Brain microvascular endothelial cell (primary cell): ENCODE data around the gene THADA.
A peak's percentile ranks its signal among the peaks of the same experiment; 100 is the strongest.

Experiments
- DNase-seq: peaks from one replicate; pipeline ENCODE4 v3.0.0-alpha.2; 2020
- H3K27ac ChIP-seq: fragments of 250-450 bp; sonication (Bioruptor Pico); 2 replicates; pipeline ENCODE4 v1.5.1; 2020; ENCODE audit warnings: mild to moderate bottlenecking, moderate library complexity
- H3K27me3 ChIP-seq: fragments of 250-450 bp; sonication (Bioruptor Pico); replicated peaks from 2 replicates; pipeline ENCODE4 v1.5.1; 2020; ENCODE audit warnings: mild to moderate bottlenecking
- H3K36me3 ChIP-seq: fragments of 250-450 bp; sonication (Bioruptor Pico); replicated peaks from 2 replicates; pipeline ENCODE4 v1.5.1; 2020; ENCODE audit warnings: mild to moderate bottlenecking
- H3K4me3 ChIP-seq: 2 replicates; pipeline ENCODE4 v1.5.1; 2011; ENCODE audit warnings: low read depth, mild to moderate bottlenecking, control low read depth, low read length, moderate library complexity
- in situ Hi-C: cut with HindIII; loops from 2 replicates; pipeline ENCODE4 v1.10.0; 2017; ENCODE audit warnings: low sequenced_read_pairs, low pct_ligation_motif_present
- TF ChIP-seq, protein P1 (sequence below): IDR thresholded peaks from 2 replicates; pipeline ENCODE4 v1.5.1; 2011; ENCODE audit warnings: low read depth, mild to moderate bottlenecking, moderate library complexity, low read length, control low read depth, inconsistent platforms; ENCODE audit errors: missing control alignments

Gene THADA

DNA sequence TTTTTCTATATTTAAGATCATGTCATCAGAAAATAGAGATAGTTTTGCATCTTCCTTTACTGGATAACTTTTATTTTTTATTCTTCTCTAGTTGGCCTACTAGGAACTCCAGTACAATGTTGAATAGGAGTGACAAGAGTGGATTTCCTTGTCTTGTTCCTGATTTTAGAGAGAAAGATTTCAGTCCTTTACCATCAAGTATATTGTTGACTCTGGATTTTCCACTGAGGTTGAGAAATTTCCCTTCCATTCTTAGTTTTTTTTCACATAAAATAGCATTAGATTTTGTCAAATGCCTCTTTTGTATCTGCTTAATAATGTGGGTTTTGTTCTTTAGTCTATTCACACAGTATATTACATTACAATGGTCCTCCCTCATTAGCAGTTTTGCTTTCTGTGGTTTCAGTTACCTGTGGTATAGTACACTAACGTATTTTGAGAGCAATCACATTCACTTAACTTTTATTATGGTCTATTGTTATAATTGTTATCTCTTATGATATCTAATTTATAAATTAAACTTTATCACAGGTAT lies 105.5 kb downstream of the THADA start:
- no peak for DNase-seq
- TF ChIP-seq, protein P1, sequence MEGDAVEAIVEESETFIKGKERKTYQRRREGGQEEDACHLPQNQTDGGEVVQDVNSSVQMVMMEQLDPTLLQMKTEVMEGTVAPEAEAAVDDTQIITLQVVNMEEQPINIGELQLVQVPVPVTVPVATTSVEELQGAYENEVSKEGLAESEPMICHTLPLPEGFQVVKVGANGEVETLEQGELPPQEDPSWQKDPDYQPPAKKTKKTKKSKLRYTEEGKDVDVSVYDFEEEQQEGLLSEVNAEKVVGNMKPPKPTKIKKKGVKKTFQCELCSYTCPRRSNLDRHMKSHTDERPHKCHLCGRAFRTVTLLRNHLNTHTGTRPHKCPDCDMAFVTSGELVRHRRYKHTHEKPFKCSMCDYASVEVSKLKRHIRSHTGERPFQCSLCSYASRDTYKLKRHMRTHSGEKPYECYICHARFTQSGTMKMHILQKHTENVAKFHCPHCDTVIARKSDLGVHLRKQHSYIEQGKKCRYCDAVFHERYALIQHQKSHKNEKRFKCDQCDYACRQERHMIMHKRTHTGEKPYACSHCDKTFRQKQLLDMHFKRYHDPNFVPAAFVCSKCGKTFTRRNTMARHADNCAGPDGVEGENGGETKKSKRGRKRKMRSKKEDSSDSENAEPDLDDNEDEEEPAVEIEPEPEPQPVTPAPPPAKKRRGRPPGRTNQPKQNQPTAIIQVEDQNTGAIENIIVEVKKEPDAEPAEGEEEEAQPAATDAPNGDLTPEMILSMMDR, result no peak
- no peaks in the 10 kb centered on the region for H3K36me3 ChIP-seq
- H3K4me3 ChIP-seq, result no peak overlapping the region
- no peak overlapping the region for H3K27ac ChIP-seq
- no peaks in the 10 kb centered on the region for H3K27me3 ChIP-seq
- in situ Hi-C loops, result no loop called here

DNA sequence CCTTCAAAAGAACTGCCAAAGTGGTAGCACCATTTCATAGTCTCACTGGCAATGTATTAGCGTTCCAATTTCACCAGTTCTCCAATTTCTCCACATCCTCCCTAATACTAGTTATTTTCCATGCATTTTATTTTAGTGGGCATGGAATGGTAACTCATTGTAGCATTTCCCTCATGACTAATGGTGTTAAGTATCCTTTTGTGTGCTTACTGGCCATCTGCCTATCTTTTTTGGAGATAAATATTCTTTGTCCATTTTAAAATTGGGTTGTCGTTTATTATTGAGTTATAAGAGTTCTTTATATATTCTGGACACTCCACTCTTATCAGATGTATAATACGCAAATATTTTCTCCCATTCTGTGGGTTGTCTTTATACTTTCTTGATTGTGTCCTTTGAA lies 107.1 kb downstream of the THADA start:
- TF ChIP-seq, protein P1, result no peak
- in situ Hi-C loops, result no loop called here
- no peak for DNase-seq
- Histone ChIP-seq H3K27ac (no peak overlapping the region), H3K36me3 (no peaks in the 10 kb centered on the region), H3K27me3 (no peaks in the 10 kb centered on the region), H3K4me3 (no peak overlapping the region)

DNA sequence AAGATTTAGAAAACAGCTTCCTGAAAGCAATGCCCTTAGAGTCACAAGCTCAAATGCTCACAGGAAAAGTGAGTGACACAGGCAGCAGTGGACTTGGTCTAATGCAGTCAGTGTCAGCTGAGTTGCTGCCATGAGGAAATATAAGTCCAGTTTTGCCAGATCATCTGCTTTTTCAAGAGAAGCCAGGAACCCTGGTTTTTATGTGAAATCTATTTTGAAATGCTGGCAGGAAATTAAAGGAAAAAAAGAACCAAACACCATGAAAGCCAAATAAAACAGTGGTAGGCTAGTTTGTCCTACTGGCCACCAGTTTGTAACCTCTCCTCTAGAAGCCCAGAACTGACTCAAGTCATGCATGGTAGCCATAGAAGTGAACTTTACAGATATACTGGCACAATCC lies 109.2 kb downstream of the THADA start:
- Histone ChIP-seq H3K27me3 (no peaks in the 10 kb centered on the region), H3K36me3 (no peaks in the 10 kb centered on the region), H3K4me3 (no peak overlapping the region), H3K27ac (no peak overlapping the region)
- no peak for DNase-seq
- TF ChIP-seq, protein P1, result no peak
- in situ Hi-C loops, result no loop called here

DNA sequence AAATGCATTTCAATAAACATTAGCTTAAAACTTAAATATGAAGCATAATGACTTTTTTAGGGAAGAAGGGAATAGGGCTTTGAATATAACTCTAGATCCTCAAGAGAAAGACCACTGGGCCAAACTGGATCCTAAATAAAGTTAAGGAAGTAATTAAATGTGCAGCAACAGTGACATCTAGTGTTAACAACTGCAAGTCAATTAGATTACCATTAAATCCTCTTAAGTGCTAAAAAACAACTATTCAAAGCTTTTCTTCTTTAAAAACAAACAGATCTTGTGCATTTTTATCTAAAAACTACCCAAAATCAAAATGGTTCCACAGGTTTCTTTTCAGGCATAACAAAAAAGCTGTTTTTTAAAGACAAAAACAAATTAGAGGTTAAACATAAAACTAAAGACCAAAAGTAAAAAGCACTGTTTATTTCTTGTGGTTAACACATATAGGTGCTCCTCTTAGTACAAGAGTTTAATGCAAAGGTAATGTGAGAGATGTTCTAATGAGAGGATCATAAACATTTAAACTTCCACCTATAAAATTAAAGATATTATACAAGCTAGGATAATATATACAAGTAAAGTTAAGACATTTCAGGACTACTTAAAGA lies 111.4 kb downstream of the THADA start:
- peak; percentile 23 for DNase-seq
- H3K4me3 ChIP-seq, result no peak overlapping the region
- no peak overlapping the region for H3K27ac ChIP-seq
- in situ Hi-C loops, result no loop called here
- no peaks in the 10 kb centered on the region for H3K36me3 ChIP-seq
- no peaks in the 10 kb centered on the region for H3K27me3 ChIP-seq
- TF ChIP-seq, protein P1, result peak; percentile 30

DNA sequence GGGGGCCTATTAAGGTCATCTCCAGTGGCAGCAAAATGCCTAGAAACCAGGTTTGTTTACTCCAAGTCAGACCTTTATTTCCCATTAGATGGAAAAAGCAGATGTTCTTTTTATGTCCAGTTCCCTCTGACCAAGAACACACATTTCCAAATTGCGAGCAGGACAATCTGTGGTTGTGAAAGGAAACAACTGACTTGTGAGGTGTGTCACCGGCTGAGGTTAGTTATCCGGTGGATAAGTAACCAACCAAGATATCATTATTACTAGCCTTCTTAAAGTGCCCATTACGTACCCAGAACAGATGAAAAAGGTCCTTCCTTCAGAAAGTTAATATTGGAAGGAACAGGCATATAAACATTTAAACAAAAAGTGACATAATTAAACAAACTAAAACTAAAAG lies 112.9 kb downstream of the THADA start:
- Histone ChIP-seq H3K27ac (no peak overlapping the region), H3K27me3 (no peaks in the 10 kb centered on the region), H3K4me3 (no peak overlapping the region), H3K36me3 (no peaks in the 10 kb centered on the region)
- TF ChIP-seq, protein P1, result no peak
- DNase-seq, result peak; percentile 52
- in situ Hi-C loops, result no loop called here
